Measurements from ENCODE around the gene IDH1. TPM values are rescaled to one million over a fixed set of nuclear protein-coding genes. Genes with fewer than 3 reads are reported as not detected.

Gene IDH1
- total RNA-seq, 4 donors from 2014 or later: 13.7 to 45.0 (median 36.9) TPM

GRCh38 chr2:208249296-208249695 lies 5.6 kb downstream of the IDH1 start:
- WGBS, 2 donors: 71 to 87% methylated on average over 2 of the region's 2 CpGs
- DNase-seq (ENCODE audit: low spot score in 2 of 2): no peak
- intact Hi-C loops (cut with DNase I; ENCODE audit: low total_unique reads): no loop called here
- no peak for TF ChIP-seq CTCF (IDR thresholded peaks at IDR 0.05)
- no peak for TF ChIP-seq POLR2A (IDR thresholded peaks at IDR 0.05)
- no peak overlapping the region for H3K4me3 ChIP-seq (ENCODE audit: low read depth, poor library complexity, severe bottlenecking)

GRCh38 chr2:208248601-208249000 lies 6.3 kb downstream of the IDH1 start:
- WGBS, 2 donors: 81 to 83% methylated on average over 3 of the region's 3 CpGs
- DNase-seq (ENCODE audit: low spot score in 2 of 2): no peak
- no peak for TF ChIP-seq POLR2A (IDR thresholded peaks at IDR 0.05)
- TF ChIP-seq CTCF (IDR thresholded peaks at IDR 0.05): no peak
- H3K4me3 ChIP-seq (ENCODE audit: low read depth, poor library complexity, severe bottlenecking): no peak overlapping the region
- intact Hi-C loops (cut with DNase I; ENCODE audit: low total_unique reads): no loop called here

- DNase-seq (ENCODE audit: low spot score in 2 of 2): no peak
- H3K4me3 ChIP-seq (ENCODE audit: low read depth, poor library complexity, severe bottlenecking): no peak overlapping the region
- TF ChIP-seq POLR2A (IDR thresholded peaks at IDR 0.05) (no peak), CTCF (IDR thresholded peaks at IDR 0.05) (no peak)
- intact Hi-C loops (cut with DNase I; ENCODE audit: low total_unique reads): no loop called here
- 96% methylated on average over 3 of the region's 3 CpGs for WGBS, 2 donors
These were observed 9.1 kb downstream of the IDH1 start for GRCh38 chr2:208245746-208246145.

GRCh38 chr2:208244422-208244821 lies 10.4 kb downstream of the IDH1 start:
- no peak overlapping the region for H3K4me3 ChIP-seq (ENCODE audit: low read depth, poor library complexity, severe bottlenecking)
- TF ChIP-seq POLR2A (IDR thresholded peaks at IDR 0.05): no peak
- intact Hi-C loops (cut with DNase I; ENCODE audit: low total_unique reads): no loop called here
- no peak for DNase-seq (ENCODE audit: low spot score in 2 of 2)

GRCh38 chr2:208240619-208241209 lies 14.2 kb downstream of the IDH1 start:
- TF ChIP-seq POLR2A (IDR thresholded peaks at IDR 0.05) (no peak), CTCF (IDR thresholded peaks at IDR 0.05) (no peak)
- DNase-seq (ENCODE audit: low spot score in 2 of 2): no peak
- intact Hi-C loops (cut with DNase I; ENCODE audit: low total_unique reads): no loop called here
- WGBS, 2 donors: 97 to 98% methylated on average over 3 of the region's 3 CpGs
- H3K4me3 ChIP-seq (ENCODE audit: low read depth, poor library complexity, severe bottlenecking): no peak overlapping the region

GRCh38 chr2:208239770-208240493 lies 14.9 kb downstream of the IDH1 start:
- no peak for DNase-seq (ENCODE audit: low spot score in 2 of 2)
- intact Hi-C loops (cut with DNase I; ENCODE audit: low total_unique reads): no loop called here
- TF ChIP-seq POLR2A (IDR thresholded peaks at IDR 0.05): no peak
- no peak for TF ChIP-seq CTCF (IDR thresholded peaks at IDR 0.05)
- 93 to 96% methylated on average over 9 of the region's 9 CpGs for WGBS, 2 donors
- H3K4me3 ChIP-seq (ENCODE audit: low read depth, poor library complexity, severe bottlenecking): no peak overlapping the region

All from lower leg skin (tissue), 4 donors.